Measurements from ENCODE around the gene BUD31. TPM values are rescaled to one million over a fixed set of nuclear protein-coding genes. Genes with fewer than 3 reads are reported as not detected.

Gene BUD31
- total and polyA plus RNA-seq, 7 donors: 44.6 to 141 (median 89.8) TPM

GRCh38 chr7:99465421-99465768 lies 56.6 kb downstream of the BUD31 start:
- Histone ChIP-seq H3K27ac (peak overlapping the region; percentile 83 to 92 (median 90)), H3K4me1 (peaks cover 0 to 53% (median 40%) of the 10 kb centered on the region in 4 donors), H3K36me3 (peaks cover 0 to 9% (median 0%) of the 10 kb centered on the region in 4 donors), H3K4me3 (peak overlapping the region; percentile 66 to 95 (median 83)), H3K27me3 (no peaks in the 10 kb centered on the region), H3K9me3 (no peaks in the 10 kb centered on the region)
- TF ChIP-seq POLR2A (IDR thresholded peaks at IDR 0.05) (no peak), POLR2AphosphoS5 (IDR thresholded peaks at IDR 0.05) (no peak), EP300 (IDR thresholded peaks at IDR 0.05) (no peak)
- 1 to 5% methylated on average over 9 of the region's 9 CpGs for WGBS, 2 donors
- intact Hi-C loops (cut with DNase I): no loop called here
- no peak for DNase-seq

DNA sequence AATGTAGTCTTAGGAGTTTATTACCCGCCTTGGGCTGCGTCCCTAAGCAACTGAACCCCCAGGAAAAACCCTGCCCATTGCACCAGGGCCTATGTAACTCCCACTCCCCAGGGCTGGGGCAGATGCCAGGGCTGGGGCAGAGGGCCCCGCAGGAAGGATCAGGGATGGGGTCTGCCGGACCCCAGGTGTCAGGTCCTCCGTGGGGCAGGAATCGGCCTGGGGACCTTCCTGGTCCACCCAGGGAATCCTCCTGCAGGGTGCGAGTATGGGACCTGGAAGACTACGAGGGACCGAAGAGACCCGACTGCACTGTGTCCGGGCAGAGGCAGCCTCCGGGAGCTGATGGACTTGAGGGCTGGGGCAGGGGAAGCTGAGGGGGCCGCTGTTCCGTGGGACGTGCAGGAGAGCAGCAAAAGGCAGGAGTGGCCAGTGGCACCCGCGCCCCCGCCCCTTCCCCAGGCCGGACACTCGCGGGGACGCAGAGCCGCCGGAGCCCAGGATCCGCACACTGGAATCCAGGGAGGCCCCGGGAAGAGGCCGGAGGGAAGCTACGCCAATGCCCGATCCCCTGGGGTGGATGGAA lies 59.7 kb downstream of the BUD31 start:
- intact Hi-C loops (cut with DNase I): no loop called here
- WGBS, 2 donors: 90 to 92% methylated on average over 29 of the region's 29 CpGs
- DNase-seq: no peak
- H3K4me3 ChIP-seq: no peak overlapping the region
- H3K27me3 ChIP-seq: no peaks in the 10 kb centered on the region
- peaks cover 0 to 36% (median 29%) of the 10 kb centered on the region in 4 donors for H3K4me1 ChIP-seq
- H3K36me3 ChIP-seq: peaks cover 0 to 3% (median 0%) of the 10 kb centered on the region in 4 donors
- no peak for TF ChIP-seq POLR2AphosphoS5 (IDR thresholded peaks at IDR 0.05)
- TF ChIP-seq POLR2A (IDR thresholded peaks at IDR 0.05): no peak
- TF ChIP-seq, protein P1, sequence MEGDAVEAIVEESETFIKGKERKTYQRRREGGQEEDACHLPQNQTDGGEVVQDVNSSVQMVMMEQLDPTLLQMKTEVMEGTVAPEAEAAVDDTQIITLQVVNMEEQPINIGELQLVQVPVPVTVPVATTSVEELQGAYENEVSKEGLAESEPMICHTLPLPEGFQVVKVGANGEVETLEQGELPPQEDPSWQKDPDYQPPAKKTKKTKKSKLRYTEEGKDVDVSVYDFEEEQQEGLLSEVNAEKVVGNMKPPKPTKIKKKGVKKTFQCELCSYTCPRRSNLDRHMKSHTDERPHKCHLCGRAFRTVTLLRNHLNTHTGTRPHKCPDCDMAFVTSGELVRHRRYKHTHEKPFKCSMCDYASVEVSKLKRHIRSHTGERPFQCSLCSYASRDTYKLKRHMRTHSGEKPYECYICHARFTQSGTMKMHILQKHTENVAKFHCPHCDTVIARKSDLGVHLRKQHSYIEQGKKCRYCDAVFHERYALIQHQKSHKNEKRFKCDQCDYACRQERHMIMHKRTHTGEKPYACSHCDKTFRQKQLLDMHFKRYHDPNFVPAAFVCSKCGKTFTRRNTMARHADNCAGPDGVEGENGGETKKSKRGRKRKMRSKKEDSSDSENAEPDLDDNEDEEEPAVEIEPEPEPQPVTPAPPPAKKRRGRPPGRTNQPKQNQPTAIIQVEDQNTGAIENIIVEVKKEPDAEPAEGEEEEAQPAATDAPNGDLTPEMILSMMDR (IDR thresholded peaks at IDR 0.05): no peak
- no peak for TF ChIP-seq EP300 (IDR thresholded peaks at IDR 0.05)
- no peak overlapping the region for H3K27ac ChIP-seq
- H3K9me3 ChIP-seq: no peaks in the 10 kb centered on the region

Other genes starting within 250 kb of the BUD31 start
- not detected for gene KPNA7, start 200.9 kb upstream of the BUD31 start, total RNA-seq
- gene KPNA7, start 200.9 kb upstream of the BUD31 start, polyA plus RNA-seq: 1 to 10 TPM in 1 of 3 donors, under 1 TPM in 1, not detected in 1; 0.26 to 1.4 TPM
- not detected for gene MYH16, start 136.1 kb upstream of the BUD31 start, total RNA-seq
- gene MYH16, start 136.1 kb upstream of the BUD31 start, polyA plus RNA-seq: under 1 TPM in 1 of 3 donors, not detected in 2; 0.19 TPM
- gene ARPC1A, start 83.1 kb upstream of the BUD31 start, total RNA-seq: 100 to 1,000 TPM in 2 of 4 donors, 10 to 100 TPM in 2; 94.6 to 131 (median 111) TPM
- gene ARPC1A, start 83.1 kb upstream of the BUD31 start, polyA plus RNA-seq: 100 to 1,000 TPM; 181 to 396 (median 263) TPM
- 100 to 1,000 TPM in 2 of 4 donors, 10 to 100 TPM in 2; 70.3 to 136 (median 105) TPM for gene ARPC1B, start 34.2 kb upstream of the BUD31 start, total RNA-seq
- 100 to 1,000 TPM; 229 to 390 (median 313) TPM for gene ARPC1B, start 34.2 kb upstream of the BUD31 start, polyA plus RNA-seq
- 10 to 100 TPM; 84.5 to 89.5 (median 85.1) TPM for gene PDAP1, start 372 bp upstream of the BUD31 start, total RNA-seq
- gene PDAP1, start 372 bp upstream of the BUD31 start, polyA plus RNA-seq: 100 to 1,000 TPM; 145 to 194 (median 163) TPM
- 1 to 10 TPM; 4.6 to 6.4 (median 5.6) TPM for gene PTCD1, start 29.8 kb downstream of the BUD31 start, total RNA-seq
- gene PTCD1, start 29.8 kb downstream of the BUD31 start, polyA plus RNA-seq: 1 to 10 TPM; 1.2 to 5.5 (median 4.0) TPM
- gene CPSF4, start 30.0 kb downstream of the BUD31 start, total RNA-seq: 10 to 100 TPM; 26.8 to 32.3 (median 30.3) TPM
- gene CPSF4, start 30.0 kb downstream of the BUD31 start, polyA plus RNA-seq: 10 to 100 TPM; 12.7 to 28.0 (median 19.8) TPM
- gene ATP5MF, start 57.2 kb downstream of the BUD31 start, total RNA-seq: 1,000 to 10,000 TPM in 1 of 4 donors, 100 to 1,000 TPM in 3; 550 to 1,502 (median 722) TPM
- gene ATP5MF, start 57.2 kb downstream of the BUD31 start, polyA plus RNA-seq: 1,000 to 10,000 TPM; 1,517 to 2,013 (median 1,625) TPM
- gene ZNF789, start 63.9 kb downstream of the BUD31 start, total RNA-seq: 10 to 100 TPM in 1 of 4 donors, 1 to 10 TPM in 3; 4.3 to 10.5 (median 7.0) TPM
- gene ZNF789, start 63.9 kb downstream of the BUD31 start, polyA plus RNA-seq: 10 to 100 TPM in 1 of 3 donors, 1 to 10 TPM in 2; 3.7 to 17.4 (median 6.0) TPM
- 10 to 100 TPM; 29.4 to 38.8 (median 34.6) TPM for gene ZNF394, start 91.3 kb downstream of the BUD31 start, total RNA-seq
- gene ZNF394, start 91.3 kb downstream of the BUD31 start, polyA plus RNA-seq: 10 to 100 TPM; 19.2 to 25.5 (median 19.2) TPM
- 10 to 100 TPM in 1 of 4 donors, 1 to 10 TPM in 3; 7.7 to 12.5 (median 8.4) TPM for gene ZKSCAN5, start 95.7 kb downstream of the BUD31 start, total RNA-seq
- 1 to 10 TPM; 3.0 to 4.9 (median 3.0) TPM for gene ZKSCAN5, start 95.7 kb downstream of the BUD31 start, polyA plus RNA-seq
- 1 to 10 TPM; 2.3 to 6.4 (median 4.6) TPM for gene FAM200A, start 143.1 kb downstream of the BUD31 start, total RNA-seq
- 1 to 10 TPM; 1.8 to 3.1 (median 2.4) TPM for gene FAM200A, start 143.1 kb downstream of the BUD31 start, polyA plus RNA-seq
- gene ZNF655, start 149.7 kb downstream of the BUD31 start, total RNA-seq: 100 to 1,000 TPM; 124 to 148 (median 131) TPM
- gene ZNF655, start 149.7 kb downstream of the BUD31 start, polyA plus RNA-seq: 10 to 100 TPM; 45.0 to 56.9 (median 50.9) TPM
- gene TMEM225B, start 189.3 kb downstream of the BUD31 start, total RNA-seq: 1 to 10 TPM in 1 of 4 donors, under 1 TPM in 1, not detected in 2; 0.41 to 1.8 TPM
- under 1 TPM in 1 of 3 donors, not detected in 2; 0.38 TPM for gene TMEM225B, start 189.3 kb downstream of the BUD31 start, polyA plus RNA-seq
- gene ZSCAN25, start 208.0 kb downstream of the BUD31 start, total RNA-seq: 10 to 100 TPM; 10.7 to 19.9 (median 14.9) TPM
- 1 to 10 TPM; 3.6 to 7.2 (median 3.9) TPM for gene ZSCAN25, start 208.0 kb downstream of the BUD31 start, polyA plus RNA-seq